K562 (cell line): ENCODE results near the gene HOPX. TPM values are rescaled to one million over a fixed set of nuclear protein-coding genes. Genes with fewer than 3 reads are reported as not detected.

Experiments used
- ATAC-seq: fragments of 200-7000 bp; cut with Tn5 transposase; 3 replicates; pipeline ENCODE4 v1.9.1; 2020; ENCODE audit warnings: moderate library complexity
- BruUV-seq: library from RNA; stranded (reverse); fragments of 400-500 nt; replicated peaks from 2 replicates; lab custom pipeline; 2021; lab: Mats Ljungman, UMichigan
- CTCF ChIA-PET: fragments of 300-600 bp; formaldehyde crosslinking; extraction: SDS; loops from one replicate; lab custom pipeline; 2021; ENCODE audit warnings: low intra/inter-chr PET ratio; lab: Yijun Ruan, JAX
- POLR2A ChIA-PET: fragments of 300-600, 350-650 bp; sonication (Branson Sonifier 250); formaldehyde crosslinking; extraction: SDS; loops from one replicate; lab custom pipeline; 2021; ENCODE audit warnings: antibody characterized with exemption, inconsistent platforms; lab: Yijun Ruan, JAX
- DNase-seq, 4 experiments: peaks; one replicate each; pipeline versions ENCODE4 v3.0.0 to v3.0.0-alpha.2; 2011 to 2018; ENCODE audit warnings: low spot score in 3 of 4, mixed read lengths in 3 of 4; ENCODE audit errors: extremely low read depth in 1 of 4
- FAIRE-seq: peaks from 2 replicates; lab custom pipeline; 2011; peaks lifted over from hg19 to GRCh38; lab: Jason Lieb, UNC
- H2AFZ ChIP-seq: 2 replicates; pipeline ENCODE4 v1.6.0; 2011; ENCODE audit warnings: low read depth, low read length, control low read depth, inconsistent platforms
- H3K27ac ChIP-seq: fragments of 200-600 bp; 3 replicates; pipeline ENCODE4 v1.8.0; 2011; ENCODE audit warnings: low read depth, mild to moderate bottlenecking, control low read depth, inconsistent platforms, low read length, moderate library complexity, mixed read lengths; ENCODE audit errors: extremely low read depth
- H3K27me3 ChIP-seq, 2 experiments: fragments of 300-600 bp in 1 of 2; 2 replicates in 1 of 2; 3 replicates in 1 of 2; pipeline versions ENCODE4 v1.6.0 to v1.8.0; 2011; ENCODE audit warnings: inconsistent platforms in 2 of 2, low read length in 2 of 2, mild to moderate bottlenecking in 1 of 2, mixed read lengths in 1 of 2, moderate library complexity in 1 of 2; ENCODE audit not compliant: control insufficient read depth in 2 of 2, insufficient read depth in 2 of 2
- H3K36me3 ChIP-seq: fragments of 300-600 bp; 3 replicates; pipeline ENCODE4 v1.8.0; 2011; ENCODE audit warnings: mild to moderate bottlenecking, low read length, inconsistent platforms; ENCODE audit not compliant: control insufficient read depth, insufficient read depth
- H3K4me1 ChIP-seq, 2 experiments: fragments of 200-600 bp in 1 of 2; replicated peaks in 1 of 2; 2 replicates in 1 of 2; 3 replicates in 1 of 2; pipeline versions ENCODE4 v1.5.1 to v1.8.0; 2011; ENCODE audit warnings: inconsistent platforms in 2 of 2, low read length in 2 of 2, mild to moderate bottlenecking in 1 of 2, mixed read lengths in 1 of 2, moderate library complexity in 1 of 2; ENCODE audit not compliant: control insufficient read depth in 2 of 2, insufficient read depth in 2 of 2
- H3K4me2 ChIP-seq: 2 replicates; pipeline ENCODE4 v1.6.1; 2011; ENCODE audit warnings: low read length, control low read depth, inconsistent platforms, mixed read lengths; ENCODE audit not compliant: insufficient read depth
- H3K4me3 ChIP-seq: fragments of 200-600 bp; sonication (generic), shearing (Covaris generic); 2 replicates; pipeline ENCODE4 v1.5.1; 2016; ENCODE audit warnings: control low read depth, inconsistent platforms
- H3K79me2 ChIP-seq: fragments of 200-600 bp; 3 replicates; pipeline ENCODE4 v1.8.0; 2011; ENCODE audit warnings: low read length, inconsistent platforms; ENCODE audit not compliant: control insufficient read depth, insufficient read depth
- H3K9ac ChIP-seq, 2 experiments: 2 replicates each; pipeline versions ENCODE4 v1.6.0 to v1.6.1; 2011; ENCODE audit warnings: low read depth in 2 of 2, low read length in 2 of 2, control low read depth in 1 of 2, inconsistent platforms in 1 of 2, mild to moderate bottlenecking in 1 of 2, mixed read lengths in 1 of 2; ENCODE audit not compliant: insufficient read depth in 1 of 2
- H3K9me1 ChIP-seq: one replicate; pipeline ENCODE4 v1.6.0; 2011; ENCODE audit warnings: inconsistent platforms, mild to moderate bottlenecking, low read length, moderate library complexity; ENCODE audit not compliant: control insufficient read depth, insufficient read depth
- H3K9me3 ChIP-seq: replicated peaks from 2 replicates; pipeline ENCODE4 v1.5.1; 2011; ENCODE audit warnings: low read depth, low read length, inconsistent platforms; ENCODE audit not compliant: control insufficient read depth, insufficient read depth
- H4K20me1 ChIP-seq: replicated peaks from 2 replicates; pipeline ENCODE4 v1.6.1; 2011; ENCODE audit warnings: low read length, inconsistent platforms, mixed read lengths; ENCODE audit not compliant: control insufficient read depth, insufficient read depth
- ATF7 ChIP-seq: fragments of 450-650 bp; IDR thresholded peaks from 2 replicates; pipeline ENCODE4 v1.7.1; 2014; ENCODE audit warnings: mild to moderate bottlenecking, moderate library complexity
- EZH2 ChIP-seq: IDR thresholded peaks from 2 replicates; pipeline ENCODE4 v1.6.1; 2012; ENCODE audit warnings: low read depth, mild to moderate bottlenecking, inconsistent platforms, low read length, borderline replicate concordance
- HBP1 ChIP-seq: fragments of 450-650 bp; formaldehyde crosslinking; IDR thresholded peaks from 2 replicates; pipeline ENCODE4 v1.4.0; 2022; ENCODE audit warnings: missing genetic modification characterization
- HDAC3 ChIP-seq: fragments of 450-650 bp; IDR thresholded peaks from 2 replicates; pipeline ENCODE4 v1.6.1; 2018; ENCODE audit warnings: borderline replicate concordance, mild to moderate bottlenecking, moderate library complexity; ENCODE audit not compliant: partially characterized antibody
- KLF16 ChIP-seq: IDR thresholded peaks from 2 replicates; pipeline ENCODE4 v1.6.1; 2016; ENCODE audit warnings: antibody characterized with exemption
- MNT ChIP-seq, 2 experiments: fragments of 450-650 bp; conservative IDR thresholded peaks; 2 replicates each; pipeline ENCODE4 v1.6.1; 2017; ENCODE audit warnings: mild to moderate bottlenecking in 2 of 2, moderate library complexity in 2 of 2
- POU5F1 ChIP-seq: fragments of 150-350 bp; IDR thresholded peaks from 2 replicates; pipeline ENCODE4 v1.6.1; 2014; ENCODE audit warnings: borderline replicate concordance, low read length, low read depth, mild to moderate bottlenecking; ENCODE audit not compliant: partially characterized antibody
- ZFPM2 ChIP-seq: fragments of 250-450 bp; sonication (Bioruptor Pico); IDR thresholded peaks from 2 replicates; pipeline ENCODE4 v1.5.1; 2022; ENCODE audit warnings: mild to moderate bottlenecking
- ZNF3 ChIP-seq: fragments of 250-450 bp; sonication (Bioruptor Pico); IDR thresholded peaks from 2 replicates; pipeline ENCODE4 v1.5.0; 2021; ENCODE audit warnings: mild to moderate bottlenecking, moderate library complexity
- ZNF395 ChIP-seq: fragments of 200-800 bp; sonication (Bioruptor generic); IDR thresholded peaks from 2 replicates; pipeline ENCODE4 v1.6.1; 2017; ENCODE audit warnings: missing genetic modification characterization, missing compliant biosample characterization
- ZNF561 ChIP-seq: fragments of 450-650 bp; formaldehyde crosslinking; conservative IDR thresholded peaks from 2 replicates; pipeline ENCODE4 v1.4.0; 2020; ENCODE audit warnings: mild to moderate bottlenecking, moderate library complexity
- ZNF57 ChIP-seq: fragments of 450-650 bp; formaldehyde crosslinking; IDR thresholded peaks from 2 replicates; pipeline ENCODE4 v1.4.0; 2020; ENCODE audit warnings: mild to moderate bottlenecking, moderate library complexity
- ZNF592 ChIP-seq: fragments of 450-650 bp; IDR thresholded peaks from 2 replicates; pipeline ENCODE4 v1.6.1; 2017; ENCODE audit warnings: antibody characterized with exemption, mild to moderate bottlenecking
- WGBS: fragments of 100-300 bp; shearing (Covaris generic); methylation state at CpG from one replicate; pipeline ENCODE4 v1.1.6; 2016; ENCODE audit warnings: low coverage, mixed read lengths; ENCODE audit not compliant: insufficient coverage; ENCODE audit errors: missing lambda C conversion rate; 5-methylcytosine and 5-hydroxymethylcytosine counted together
- in situ Hi-C: fragments of 300-500 bp; cut with MboI; formaldehyde crosslinking; loops from 4 replicates; pipeline ENCODE4 v1.15.0; 2018; ENCODE audit warnings: inconsistent platforms, mixed read lengths
- intact Hi-C: fragments of 100-400 bp; cut with micrococcal nuclease; formaldehyde crosslinking; loops from 2 replicates; pipeline ENCODE4 v1.14.2; 2022
- polyA plus RNA-seq, 8 experiments: library from polyadenylated mRNA; depleted of rRNA in 4 of 8; stranded (reverse) in 5 of 8; unstranded in 3 of 8; fragments of >200 nt; fragmentation: Nextera tagmentation in 2 of 8; fragmentation: Illumina TruSeq in 1 of 8; extraction: Ambion mirVana in 2 of 8; extraction: Trizol in 1 of 8; gene quantifications; 2 replicates each; pipeline versions ENCODE4 v1.2.1 to v1.2.3, GENCODE V29; 2011 to 2014; ENCODE audit warnings: inconsistent platforms in 1 of 8, missing spikeins in 1 of 8
- total RNA-seq, 7 experiments: library from RNA; depleted of rRNA in 6 of 7; stranded (reverse); fragments of >200 nt in 6 of 7; fragmentation: Illumina TruSeq in 2 of 7; extraction: Trizol in 2 of 7; gene quantifications; 2 replicates each; pipeline versions ENCODE4 v1.2.1 to v1.2.3, GENCODE V29; 2011 to 2021; ENCODE audit warnings: low replicate concordance in 1 of 7

HOPX gene
- total and polyA plus RNA-seq, 9 of the 15 experiments (the other 6 are each of a cell fraction or from before 2014, with no cell fraction given): 0.24 TPM; not detected in 8

- no peak for DNase-seq
- peaks cover 0 to 3% of the 10 kb centered on the region in 2 experiments; a peak in 2 of 5 replicates for H3K27me3 ChIP-seq
- no peaks in the 10 kb centered on the region for H3K4me1 ChIP-seq
- H3K79me2 ChIP-seq: no peaks in the 10 kb centered on the region
- CTCF ChIA-PET: no interaction called here
- H4K20me1 ChIP-seq: no peaks in the 10 kb centered on the region
- ATAC-seq: no peak
- intact Hi-C loops: no loop called here
- POLR2A ChIA-PET: interaction anchor here (0.7 to 1.7 kb wide), 2 partner anchors 10 to 127 kb away, joined by 3 to 4 read pairs; no protein-coding TSS in a partner anchor
- H2AFZ ChIP-seq: no peak overlapping the region
- no peak for FAIRE-seq
- no TSS peak for BruUV-seq
- in situ Hi-C loops: no loop called here
- 6% methylated on average over 5 of the region's 5 CpGs for WGBS
- no peaks in the 10 kb centered on the region for H3K9me3 ChIP-seq
- H3K4me2 ChIP-seq: no peak overlapping the region
- H3K9me1 ChIP-seq: no peaks in the 10 kb centered on the region
- no peaks in the 10 kb centered on the region for H3K36me3 ChIP-seq
- no peak overlapping the region for H3K27ac ChIP-seq
- no peak overlapping the region for H3K4me3 ChIP-seq
- no peak overlapping the region for H3K9ac ChIP-seq
- TF ChIP-seq ZNF3 (CRISPR knock-in tag) (no peak), ZNF395 (CRISPR knock-in tag) (no peak), ATF7 (no peak), ZNF57 (CRISPR knock-in tag) (no peak), HDAC3 (no peak), ZFPM2 (CRISPR knock-in tag) (no peak), HBP1 (CRISPR knock-in tag) (no peak), KLF16 (no peak), ZNF561 (CRISPR knock-in tag) (no peak), ZNF592 (no peak), POU5F1 (no peak), MNT (conservative IDR thresholded peaks at IDR 0.05) (no peak), EZH2 (no peak)
Observed at GRCh38 chr4:56648021-56648823, 32.9 kb downstream of the HOPX start.
